ENCODE data around the gene LRRC23. TPM values are rescaled to one million over a fixed set of nuclear protein-coding genes. Genes with fewer than 3 reads are reported as not detected.

Gene LRRC23
- total and polyA plus RNA-seq, 2 of the 13 experiments (the other 11 are each of a cell fraction or from before 2014, with no cell fraction given): 6.0 to 7.8 TPM

GRCh38 chr12:6944381-6945186 lies 40.0 kb downstream of the LRRC23 start (continued):
- TF ChIP-seq, protein P1, sequence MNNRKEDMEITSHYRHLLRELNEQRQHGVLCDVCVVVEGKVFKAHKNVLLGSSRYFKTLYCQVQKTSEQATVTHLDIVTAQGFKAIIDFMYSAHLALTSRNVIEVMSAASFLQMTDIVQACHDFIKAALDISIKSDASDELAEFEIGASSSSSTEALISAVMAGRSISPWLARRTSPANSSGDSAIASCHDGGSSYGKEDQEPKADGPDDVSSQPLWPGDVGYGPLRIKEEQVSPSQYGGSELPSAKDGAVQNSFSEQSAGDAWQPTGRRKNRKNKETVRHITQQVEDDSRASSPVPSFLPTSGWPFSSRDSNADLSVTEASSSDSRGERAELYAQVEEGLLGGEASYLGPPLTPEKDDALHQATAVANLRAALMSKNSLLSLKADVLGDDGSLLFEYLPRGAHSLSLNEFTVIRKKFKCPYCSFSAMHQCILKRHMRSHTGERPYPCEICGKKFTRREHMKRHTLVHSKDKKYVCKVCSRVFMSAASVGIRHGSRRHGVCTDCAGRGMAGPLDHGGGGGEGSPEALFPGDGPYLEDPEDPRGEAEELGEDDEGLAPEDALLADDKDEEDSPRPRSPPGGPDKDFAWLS (CRISPR knock-in tag; IDR thresholded peaks at IDR 0.05; ENCODE audit: borderline replicate concordance): no peak
- TF ChIP-seq EED (CRISPR knock-in tag; IDR thresholded peaks at IDR 0.05): no peak
- 0 out of 2 replicates have a peak, but pooled peaks have one; percentile 37 for TF ChIP-seq GATAD2A (CRISPR knock-in tag; IDR thresholded peaks at IDR 0.05)
- no peak for TF ChIP-seq MZF1 (CRISPR knock-in tag; IDR thresholded peaks at IDR 0.05; ENCODE audit: borderline replicate concordance)
- TF ChIP-seq ZNF784 (CRISPR knock-in tag; IDR thresholded peaks at IDR 0.05; ENCODE audit: borderline replicate concordance): no peak
- TF ChIP-seq HMG20A (CRISPR knock-in tag; IDR thresholded peaks at IDR 0.05; ENCODE audit: borderline replicate concordance): 0 out of 2 replicates have a peak, but pooled peaks have one; percentile 38
- TF ChIP-seq, protein P2, sequence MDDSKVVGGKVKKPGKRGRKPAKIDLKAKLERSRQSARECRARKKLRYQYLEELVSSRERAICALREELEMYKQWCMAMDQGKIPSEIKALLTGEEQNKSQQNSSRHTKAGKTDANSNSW (CRISPR knock-in tag; IDR thresholded peaks at IDR 0.05; ENCODE audit: borderline replicate concordance): 0 out of 2 replicates have a peak, but pooled peaks have one; percentile 60
- no peak for TF ChIP-seq ZNF550 (CRISPR knock-in tag; IDR thresholded peaks at IDR 0.05; ENCODE audit: borderline replicate concordance)
- TF ChIP-seq AGO2 (optimal IDR thresholded peaks at IDR 0.05; ENCODE audit: low read depth, low read length): peak; percentile 83
- TF ChIP-seq ZNF282 (IDR thresholded peaks at IDR 0.05; ENCODE audit: partially characterized antibody): no peak
- no peak for TF ChIP-seq USF2 (IDR thresholded peaks at IDR 0.05; ENCODE audit: low read depth, low read length)
- no peak for TF ChIP-seq USF2 (CRISPR knock-in tag; IDR thresholded peaks at IDR 0.05; ENCODE audit: borderline replicate concordance)
- no peak for TF ChIP-seq SP2 (CRISPR knock-in tag; IDR thresholded peaks at IDR 0.05)
- peak; percentile 73 for TF ChIP-seq SALL2 (CRISPR knock-in tag; IDR thresholded peaks at IDR 0.05)
- TF ChIP-seq ZNF687 (CRISPR knock-in tag; IDR thresholded peaks at IDR 0.05): peak; percentile 95
- TF ChIP-seq PLSCR1 (CRISPR knock-in tag; IDR thresholded peaks at IDR 0.05; ENCODE audit: borderline replicate concordance): no peak
- TF ChIP-seq ZNF639 (CRISPR knock-in tag; conservative IDR thresholded peaks at IDR 0.05): no peak
